NCI-H1092 (cell line): ENCODE data around the gene ITPRIP.
A peak's percentile ranks its signal among the peaks of the same experiment; 100 is the strongest.

Experiments used
- DNase-seq: peaks from one replicate; lab custom pipeline; 2025; lab: John Stamatoyannopoulos, UW

The ITPRIP gene

DNA sequence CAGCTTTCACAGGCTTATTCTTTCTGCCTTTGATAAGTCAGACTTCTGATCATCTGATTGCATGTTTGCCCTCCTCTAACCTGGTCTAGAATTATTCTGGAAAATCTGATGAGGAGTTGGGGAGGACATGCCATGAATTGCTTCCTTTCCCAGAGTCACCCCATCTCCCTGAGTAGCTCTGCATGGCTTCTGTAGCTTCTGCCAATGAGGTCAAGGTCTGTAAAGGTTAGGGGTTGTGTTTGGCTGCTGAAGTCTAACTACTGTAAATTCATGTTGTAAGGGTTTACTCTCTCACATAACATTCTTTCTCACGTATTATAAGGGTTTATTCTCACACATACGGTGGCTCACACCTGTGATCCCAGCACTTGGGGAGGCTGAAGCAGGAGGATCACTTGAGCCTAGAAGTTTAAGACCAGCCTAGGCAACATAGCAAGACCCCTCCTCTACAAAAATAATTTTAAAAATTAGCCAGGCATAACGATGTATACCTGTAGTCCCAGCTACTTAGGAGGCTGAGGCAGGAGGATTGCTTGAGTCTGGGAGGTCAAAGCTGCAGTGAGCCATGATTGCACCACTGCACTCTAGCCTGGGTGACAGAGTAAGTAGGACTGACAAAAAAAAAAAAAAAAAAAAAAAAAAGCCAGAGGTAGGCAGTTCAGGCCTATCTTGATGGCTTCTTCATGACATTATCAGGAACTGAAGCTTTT lies 58.6 kb downstream of the ITPRIP start:
- no peak for DNase-seq

DNA sequence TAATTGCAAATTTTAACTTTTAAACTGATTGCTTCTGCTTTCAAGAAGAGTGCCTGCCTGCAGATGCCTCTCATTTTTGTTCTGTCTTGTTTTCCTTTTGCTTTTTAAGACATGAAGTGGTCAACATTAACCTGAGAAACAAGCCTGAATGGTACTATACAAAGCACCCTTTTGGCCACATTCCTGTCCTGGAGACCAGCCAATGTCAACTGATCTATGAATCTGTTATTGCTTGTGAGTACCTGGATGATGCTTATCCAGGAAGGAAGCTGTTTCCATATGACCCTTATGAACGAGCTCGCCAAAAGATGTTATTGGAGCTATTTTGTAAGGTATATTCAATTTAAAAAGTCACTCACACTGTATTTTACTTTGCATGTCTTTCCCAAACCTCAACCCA lies 60.5 kb downstream of the ITPRIP start:
- peak; percentile 73 for DNase-seq

DNA sequence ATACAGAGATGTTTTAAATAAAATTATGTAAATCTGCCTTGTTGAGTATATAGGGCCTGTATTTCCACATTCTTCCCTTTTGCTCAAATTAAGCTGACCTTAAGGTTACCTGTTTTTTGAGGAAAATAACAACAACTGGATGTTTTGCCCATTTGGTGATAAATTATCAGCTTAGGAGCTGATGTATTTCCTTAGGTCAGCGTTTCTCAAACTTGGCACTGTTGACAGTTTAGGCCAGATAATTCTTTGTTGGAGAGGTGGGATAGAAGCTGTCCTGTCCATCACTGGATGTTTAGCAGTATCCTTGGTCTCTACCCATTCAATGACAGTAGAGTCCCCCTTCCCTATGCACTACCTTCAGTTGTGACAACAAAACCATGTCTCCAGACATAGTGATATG lies 62.1 kb downstream of the ITPRIP start:
- DNase-seq = no peak

- DNase-seq = no peak
Observed at GRCh38 chr10:104274762-104275721, 63.2 kb downstream of the ITPRIP start.

- DNase-seq = no peak
Observed at GRCh38 chr10:104273899-104274575, 64.2 kb downstream of the ITPRIP start.

GRCh38 chr10:104273286-104273685 lies 65.0 kb downstream of the ITPRIP start:
- DNase-seq = no peak

GRCh38 chr10:104268713-104269645 lies 69.3 kb downstream of the ITPRIP start, which contains the start of gene GSTO2:
Gene GSTO2, plus strand, starts transcription at chr10:104269184. Its CDS starts 5,732 bp downstream, at chr10:104274916.
- peak; percentile 95 for DNase-seq

GRCh38 chr10:104268405-104268712 lies 69.9 kb downstream of the ITPRIP start:
- DNase-seq = no peak

DNA sequence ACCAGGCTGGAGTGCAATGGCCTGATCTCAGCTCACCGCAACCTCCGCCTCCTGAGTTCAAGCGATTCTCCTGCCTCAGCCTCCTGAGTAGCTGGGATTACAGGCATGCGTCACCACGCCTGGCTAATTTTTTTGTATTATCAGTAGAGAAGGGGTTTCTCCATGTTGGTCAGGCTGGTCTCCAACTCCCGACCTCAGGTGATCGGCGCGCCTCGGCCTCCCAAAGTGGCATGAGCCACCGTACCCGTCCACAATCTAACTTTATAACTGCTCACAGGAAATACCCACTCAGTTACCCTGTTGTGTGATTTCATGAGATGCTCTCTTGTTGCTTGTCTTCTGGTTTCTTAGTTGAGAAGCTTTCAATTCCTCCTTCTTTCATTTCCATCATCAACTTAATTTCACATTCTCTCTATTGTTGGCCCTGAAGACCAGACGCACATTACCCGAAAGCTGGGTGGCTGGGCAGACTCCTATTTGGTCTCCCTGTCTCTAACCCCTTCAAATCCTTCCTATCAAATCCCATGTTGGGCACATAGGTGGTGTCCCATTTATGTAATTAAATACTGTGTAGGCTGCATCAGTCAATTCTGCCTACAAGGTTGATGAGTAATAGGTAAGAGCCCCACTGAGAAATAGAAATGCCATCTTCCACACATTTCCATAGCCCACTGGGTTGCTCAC lies 70.4 kb downstream of the ITPRIP start:
- DNase-seq = no peak

DNA sequence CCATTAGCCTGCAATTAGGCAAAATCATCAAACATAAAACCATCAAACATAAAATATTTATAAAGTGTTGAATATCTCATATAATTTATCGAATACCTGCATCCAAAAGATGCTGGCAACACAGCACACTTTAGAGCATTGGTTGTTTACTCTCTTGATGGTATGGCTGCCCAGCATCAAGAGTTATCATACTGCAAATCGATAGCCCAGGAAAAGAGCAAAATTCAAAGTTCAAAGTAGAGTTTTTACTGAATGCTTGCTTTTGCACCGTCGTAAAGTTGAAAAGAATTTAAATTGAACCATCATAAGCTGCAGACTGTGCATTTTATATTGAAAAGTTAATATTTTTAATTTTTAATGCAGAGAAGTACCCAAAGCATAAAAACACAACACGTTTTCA lies 73.5 kb downstream of the ITPRIP start:
- DNase-seq = no peak

DNA sequence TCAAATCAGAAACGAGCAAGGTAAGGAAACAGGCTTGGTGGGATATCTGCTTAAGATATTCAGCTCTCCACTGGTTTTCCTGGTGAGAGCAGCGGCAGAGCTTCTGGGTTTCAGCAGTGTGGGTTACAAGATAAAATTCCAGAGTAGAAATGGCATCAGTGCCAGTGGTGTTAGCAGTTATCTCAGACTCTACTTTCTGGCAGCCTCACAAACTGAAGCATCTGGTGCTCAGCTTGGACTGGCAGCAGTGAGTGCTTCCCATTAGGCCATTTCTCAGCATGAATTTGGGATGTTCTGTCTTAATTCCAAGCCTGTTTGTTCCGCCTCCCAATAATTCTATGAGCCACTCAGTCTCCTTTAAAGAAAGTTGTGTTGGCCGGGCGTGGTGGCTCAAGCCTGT lies 76.2 kb downstream of the ITPRIP start:
- DNase-seq = no peak

DNA sequence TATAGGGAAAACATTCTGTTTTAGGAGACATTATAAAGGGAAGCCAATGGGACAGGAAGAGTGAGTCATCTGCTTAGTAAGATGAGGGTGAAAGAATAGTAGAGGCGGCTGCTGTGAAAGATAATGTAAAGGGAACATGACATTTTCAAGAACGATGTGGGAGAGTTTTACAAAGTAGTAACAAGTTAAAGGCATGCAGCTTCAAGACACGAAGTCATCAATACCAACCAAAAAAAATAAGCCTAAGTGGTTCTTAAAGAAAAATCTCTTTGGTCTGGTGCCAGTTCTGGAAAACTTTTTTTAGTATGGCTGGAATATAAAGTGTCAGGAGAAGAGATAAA lies 77.5 kb downstream of the ITPRIP start:
- DNase-seq = no peak

GRCh38 chr10:104259999-104260774 lies 78.1 kb downstream of the ITPRIP start:
- DNase-seq = no peak
